22Rv1 (cell line): Measurements from ENCODE around the gene FADS3.

Source experiments
- ZFX ChIP-seq: fragments of 450-650 bp; IDR thresholded peaks from 2 replicates; pipeline ENCODE4 v1.6.1; 2017; ENCODE audit warnings: antibody characterized with exemption, borderline replicate concordance
- TF ChIP-seq, protein P1 (sequence below): fragments of 450-650 bp; IDR thresholded peaks from 2 replicates; pipeline ENCODE4 v1.5.1; 2017; ENCODE audit warnings: mild to moderate bottlenecking

DNA sequence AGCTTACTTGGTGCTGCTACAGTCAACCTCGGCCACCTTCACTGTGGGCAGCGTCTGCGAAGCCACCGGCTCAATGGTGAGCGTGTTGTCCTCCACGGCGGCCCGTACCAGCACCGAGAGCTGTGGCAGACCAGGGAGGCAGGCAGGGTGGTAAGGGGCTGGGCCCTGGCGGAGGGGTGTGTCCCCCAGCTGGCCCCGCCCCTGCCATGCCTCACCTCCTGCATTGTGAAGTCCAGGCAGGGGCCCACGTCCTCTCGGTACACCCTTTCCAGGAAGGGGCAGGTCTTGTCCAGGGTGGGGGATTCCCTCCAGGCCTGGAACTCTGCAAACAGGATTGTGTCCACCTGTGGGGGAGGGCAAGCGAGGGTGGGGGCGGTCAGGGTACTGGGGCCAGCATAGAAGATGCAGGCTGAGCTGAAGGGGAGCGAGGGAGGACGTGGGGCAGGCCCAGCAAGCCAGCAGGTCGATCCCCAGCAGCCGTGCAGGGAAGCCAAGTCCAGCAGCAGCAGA, 13.2 kb upstream of the FADS3 start:
- TF ChIP-seq, protein P1, sequence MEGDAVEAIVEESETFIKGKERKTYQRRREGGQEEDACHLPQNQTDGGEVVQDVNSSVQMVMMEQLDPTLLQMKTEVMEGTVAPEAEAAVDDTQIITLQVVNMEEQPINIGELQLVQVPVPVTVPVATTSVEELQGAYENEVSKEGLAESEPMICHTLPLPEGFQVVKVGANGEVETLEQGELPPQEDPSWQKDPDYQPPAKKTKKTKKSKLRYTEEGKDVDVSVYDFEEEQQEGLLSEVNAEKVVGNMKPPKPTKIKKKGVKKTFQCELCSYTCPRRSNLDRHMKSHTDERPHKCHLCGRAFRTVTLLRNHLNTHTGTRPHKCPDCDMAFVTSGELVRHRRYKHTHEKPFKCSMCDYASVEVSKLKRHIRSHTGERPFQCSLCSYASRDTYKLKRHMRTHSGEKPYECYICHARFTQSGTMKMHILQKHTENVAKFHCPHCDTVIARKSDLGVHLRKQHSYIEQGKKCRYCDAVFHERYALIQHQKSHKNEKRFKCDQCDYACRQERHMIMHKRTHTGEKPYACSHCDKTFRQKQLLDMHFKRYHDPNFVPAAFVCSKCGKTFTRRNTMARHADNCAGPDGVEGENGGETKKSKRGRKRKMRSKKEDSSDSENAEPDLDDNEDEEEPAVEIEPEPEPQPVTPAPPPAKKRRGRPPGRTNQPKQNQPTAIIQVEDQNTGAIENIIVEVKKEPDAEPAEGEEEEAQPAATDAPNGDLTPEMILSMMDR = no peak
- no peak for TF ChIP-seq ZFX
